SIG-M5 treated with dmso at 0.1 percent for 504 hours (cell line): Measurements from ENCODE around the gene CPNE4.
"Not testable (repeated sequence)": the region's sequence is repeated elsewhere in the genome, so short reads cannot be mapped to it uniquely, and the experiment has no call there.

Source experiments
- DNase-seq: peaks from one replicate; lab custom pipeline; 2025; ENCODE audit not compliant: unreplicated experiment; lab: John Stamatoyannopoulos, UW

CPNE4 gene

GRCh38 chr3:131962982-131963381, 71.8 kb downstream of the CPNE4 start:
- DNase-seq: no peak

GRCh38 chr3:131960324-131960723, 74.5 kb downstream of the CPNE4 start:
- no peak for DNase-seq

- no peak for DNase-seq
Measured at GRCh38 chr3:131957980-131958379, 76.8 kb downstream of the CPNE4 start.

GRCh38 chr3:131957511-131957910, 77.3 kb downstream of the CPNE4 start:
- DNase-seq: no peak

- DNase-seq: no peak
Measured at GRCh38 chr3:131948806-131949205, 86.0 kb downstream of the CPNE4 start.

- no peak for DNase-seq
Measured at GRCh38 chr3:131944676-131945075, 90.1 kb downstream of the CPNE4 start.

GRCh38 chr3:131933665-131934064, 101.1 kb downstream of the CPNE4 start:
- DNase-seq: no peak

- no peak for DNase-seq
Measured at GRCh38 chr3:131928593-131928992, 106.2 kb downstream of the CPNE4 start.

- no peak for DNase-seq
Measured at GRCh38 chr3:131925571-131925970, 109.2 kb downstream of the CPNE4 start.

- DNase-seq: no peak
Measured at GRCh38 chr3:131922356-131922755, 112.5 kb downstream of the CPNE4 start.

- DNase-seq: no peak
Measured at GRCh38 chr3:131917006-131917405, 117.8 kb downstream of the CPNE4 start.

- no peak for DNase-seq
Measured at GRCh38 chr3:131914090-131914691, 120.6 kb downstream of the CPNE4 start.

GRCh38 chr3:131912255-131912654, 122.6 kb downstream of the CPNE4 start:
- no peak for DNase-seq

GRCh38 chr3:131907796-131908195, 127.0 kb downstream of the CPNE4 start:
- DNase-seq: no peak

- no peak for DNase-seq
Measured at GRCh38 chr3:131903988-131904415, 130.8 kb downstream of the CPNE4 start.

GRCh38 chr3:131901686-131902085, 133.1 kb downstream of the CPNE4 start:
- no peak for DNase-seq

- no peak for DNase-seq
Measured at GRCh38 chr3:131900891-131901290, 133.9 kb downstream of the CPNE4 start.

GRCh38 chr3:131899021-131899420, 135.8 kb downstream of the CPNE4 start:
- DNase-seq: no peak

GRCh38 chr3:131898346-131898745, 136.5 kb downstream of the CPNE4 start:
- DNase-seq: no peak

- no peak for DNase-seq
Measured at GRCh38 chr3:131896285-131896684, 138.5 kb downstream of the CPNE4 start.

GRCh38 chr3:131895766-131896165, 139.0 kb downstream of the CPNE4 start:
- DNase-seq: no peak

GRCh38 chr3:131892331-131892730, 142.5 kb downstream of the CPNE4 start:
- no peak for DNase-seq

- DNase-seq: not testable (repeated sequence)
Measured at GRCh38 chr3:131885871-131886270, 148.9 kb downstream of the CPNE4 start.
